HCT116 (cell line): ENCODE measurements around the gene POMT2. TPM values are rescaled to one million over a fixed set of nuclear protein-coding genes. Genes with fewer than 3 reads are reported as not detected.

ENCODE experiments used
- CEBPB ChIP-seq: IDR thresholded peaks from 2 replicates; pipeline ENCODE4 v1.6.1; 2012; ENCODE audit warnings: low read depth
- CTCF ChIP-seq, 3 experiments: fragments of 200-600 bp in 1 of 3; sonication (generic) in 1 of 3; IDR thresholded peaks in 2 of 3; conservative IDR thresholded peaks in 1 of 3; 2 replicates each; pipeline ENCODE4 v1.5.1; 2012 to 2017; ENCODE audit warnings: low read depth in 2 of 3, low read length in 2 of 3, antibody characterized with exemption in 1 of 3, borderline replicate concordance in 1 of 3, control low read depth in 1 of 3, mild to moderate bottlenecking in 1 of 3, mixed read lengths in 1 of 3, mixed run types in 1 of 3, moderate library complexity in 1 of 3; ENCODE audit not compliant: insufficient read depth in 1 of 3
- FOSL1 ChIP-seq: IDR thresholded peaks from 2 replicates; pipeline ENCODE4 v1.6.1; 2012; ENCODE audit warnings: low read depth
- SP1 ChIP-seq: IDR thresholded peaks from 2 replicates; pipeline ENCODE4 v1.6.1; 2012; ENCODE audit warnings: low read depth
- SRF ChIP-seq: IDR thresholded peaks from 2 replicates; pipeline ENCODE4 v1.6.1; 2012; ENCODE audit warnings: low read depth
- TCF7L2 ChIP-seq: IDR thresholded peaks from 2 replicates; pipeline ENCODE4 v1.7.0; 2011; ENCODE audit warnings: borderline replicate concordance, inconsistent platforms; ENCODE audit not compliant: insufficient read depth, insufficient read length; ENCODE audit errors: extremely low read depth
- YY1 ChIP-seq: IDR thresholded peaks from 2 replicates; pipeline ENCODE4 v1.6.1; 2011; ENCODE audit warnings: low read length, low read depth, moderate library complexity, mild to moderate bottlenecking; ENCODE audit not compliant: insufficient replicate concordance; ENCODE audit errors: extremely low read depth
- microRNA counts: library from miRNA; unstranded; fragments of <30 nt; microRNA quantifications from one replicate; lab custom pipeline; 2015
- microRNA-seq: library from miRNA; unstranded; fragments of <30 nt; microRNA quantifications from one replicate; pipeline ENCODE4, GENCODE V29; 2016; ENCODE audit warnings: borderline number of aligned reads
- total RNA-seq: library from RNA; stranded (reverse); gene quantifications from one replicate; pipeline ENCODE4 v1.2.1, GENCODE V29; 2021; ENCODE audit not compliant: unreplicated experiment

Gene POMT2
- total RNA-seq, 1 experiment from 2014 or later, result 30.2 TPM

DNA sequence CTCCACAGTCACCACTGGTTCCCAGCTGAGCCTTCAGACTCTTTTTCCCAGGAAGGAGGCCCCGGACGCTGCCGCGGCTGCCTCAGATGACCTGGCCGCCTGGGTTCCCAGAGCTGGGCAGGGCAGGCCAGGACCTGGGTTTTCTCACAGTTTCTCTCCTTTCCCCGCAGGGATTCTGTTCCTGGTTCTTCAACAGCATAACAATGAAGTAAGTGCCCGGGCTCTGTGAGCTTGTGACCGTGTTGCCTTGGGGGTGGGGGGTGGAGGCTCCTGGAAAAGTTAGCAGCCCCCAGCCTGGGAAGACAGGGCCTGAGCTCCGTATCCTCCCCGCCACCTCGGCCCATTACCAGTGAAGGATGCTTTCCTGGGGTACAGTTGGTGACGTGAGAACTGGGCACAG, 95.4 kb downstream of the POMT2 start (continued):
- TF ChIP-seq CTCF (IDR thresholded peaks at IDR 0.05 in 2 of 3, conservative IDR thresholded peaks at IDR 0.05 in 1 of 3; ENCODE audit: borderline replicate concordance in 1 of 3, insufficient read depth in 1 of 3, low read depth in 2 of 3, low read length in 2 of 3) (no peak), TCF7L2 (no peak), SP1 (no peak), SRF (no peak), FOSL1 (no peak), CEBPB (no peak), YY1 (no peak)
- TF ChIP-seq, all 23 proteins: peak for 0

MicroRNAs encoded within 50 kb of the gene (microRNA counts, 767-probe panel; counts per million panel counts)
- not detected for microRNA hsa-miR-1260a (lab: Ali Mortazavi, UCI)

Small RNAs within 50 kb of the gene (microRNA-seq; reads per million reads assigned to microRNA genes)
- gene MIR1260A, result not detected

Other genes with a start within 250 kb of the POMT2 start
- 20.6 TPM for gene CIPC, start 222.6 kb downstream of the POMT2 start, total RNA-seq
- gene ZDHHC22, start 179.1 kb downstream of the POMT2 start, total RNA-seq, result 0.10 TPM
- 5.7 TPM for gene TMEM63C, start 139.1 kb downstream of the POMT2 start, total RNA-seq
- gene NGB, start 49.7 kb downstream of the POMT2 start, total RNA-seq, result not detected
- gene GSTZ1, start 153 bp upstream of the POMT2 start, total RNA-seq, result 30.4 TPM
- gene TMED8, start 56.2 kb upstream of the POMT2 start, total RNA-seq, result 21.2 TPM
- 1.9 TPM for gene SAMD15, start 56.5 kb upstream of the POMT2 start, total RNA-seq
- gene NOXRED1, start 102.6 kb upstream of the POMT2 start, total RNA-seq, result 0.66 TPM
- 16.8 TPM for gene VIPAS39, start 136.7 kb upstream of the POMT2 start, total RNA-seq
- gene AHSA1, start 137.2 kb upstream of the POMT2 start, total RNA-seq, result 222 TPM
- not detected for gene ISM2, start 177.9 kb upstream of the POMT2 start, total RNA-seq